ENCODE data around the gene DPEP1.

Gene DPEP1

GRCh38 chr16:89621136-89621697, 7.8 kb downstream of the DPEP1 start:
- no peak for TF ChIP-seq CTCF (IDR thresholded peaks at IDR 0.05)
- H2AFZ ChIP-seq: no peak overlapping the region
- H3K9ac ChIP-seq: no peak overlapping the region
- peaks cover 2% of the 10 kb centered on the region for H3K4me1 ChIP-seq
- no peaks in the 10 kb centered on the region for H3K27me3 ChIP-seq (ENCODE audit: control insufficient read depth, insufficient read depth, low read length)
- no peaks in the 10 kb centered on the region for H3K9me3 ChIP-seq (ENCODE audit: control insufficient read depth, low read length)
- no peak overlapping the region for H3K27ac ChIP-seq
- no peak overlapping the region for H3K4me3 ChIP-seq (ENCODE audit: low read depth, low read length)
- H3K36me3 ChIP-seq (ENCODE audit: control insufficient read depth, insufficient read depth, low read length): no peaks in the 10 kb centered on the region
- H3K79me2 ChIP-seq: no peaks in the 10 kb centered on the region
- H3K4me2 ChIP-seq (ENCODE audit: low read length): no peak overlapping the region

GRCh38 chr16:89621698-89622409, 8.4 kb downstream of the DPEP1 start:
- Histone ChIP-seq H3K4me2 (ENCODE audit: low read length) (no peak overlapping the region), H2AFZ (no peak overlapping the region), H3K27me3 (ENCODE audit: control insufficient read depth, insufficient read depth, low read length) (no peaks in the 10 kb centered on the region), H3K9ac (no peak overlapping the region), H3K9me3 (ENCODE audit: control insufficient read depth, low read length) (no peaks in the 10 kb centered on the region), H3K79me2 (no peaks in the 10 kb centered on the region), H3K36me3 (ENCODE audit: control insufficient read depth, insufficient read depth, low read length) (no peaks in the 10 kb centered on the region), H3K4me1 (peaks cover 2% of the 10 kb centered on the region), H3K27ac (no peak overlapping the region), H3K4me3 (ENCODE audit: low read depth, low read length) (no peak overlapping the region)
- no peak for TF ChIP-seq CTCF (IDR thresholded peaks at IDR 0.05)

GRCh38 chr16:89623511-89624261, 10.2 kb downstream of the DPEP1 start:
- Histone ChIP-seq H3K4me1 (peaks cover 2% of the 10 kb centered on the region), H3K79me2 (no peaks in the 10 kb centered on the region), H3K27me3 (ENCODE audit: control insufficient read depth, insufficient read depth, low read length) (no peaks in the 10 kb centered on the region), H3K4me2 (ENCODE audit: low read length) (no peak overlapping the region), H3K9me3 (ENCODE audit: control insufficient read depth, low read length) (no peaks in the 10 kb centered on the region), H2AFZ (no peak overlapping the region), H3K36me3 (ENCODE audit: control insufficient read depth, insufficient read depth, low read length) (no peaks in the 10 kb centered on the region), H3K9ac (no peak overlapping the region), H3K27ac (no peak overlapping the region), H3K4me3 (ENCODE audit: low read depth, low read length) (no peak overlapping the region)
- no peak for TF ChIP-seq CTCF (IDR thresholded peaks at IDR 0.05)

- no peak overlapping the region for H3K4me2 ChIP-seq (ENCODE audit: low read length)
- peaks cover 2% of the 10 kb centered on the region for H3K4me1 ChIP-seq
- no peak overlapping the region for H3K9ac ChIP-seq
- no peaks in the 10 kb centered on the region for H3K9me3 ChIP-seq (ENCODE audit: control insufficient read depth, low read length)
- no peak for TF ChIP-seq CTCF (IDR thresholded peaks at IDR 0.05)
- no peaks in the 10 kb centered on the region for H3K79me2 ChIP-seq
- no peak overlapping the region for H3K4me3 ChIP-seq (ENCODE audit: low read depth, low read length)
- no peaks in the 10 kb centered on the region for H3K36me3 ChIP-seq (ENCODE audit: control insufficient read depth, insufficient read depth, low read length)
- H3K27ac ChIP-seq: no peak overlapping the region
- no peaks in the 10 kb centered on the region for H3K27me3 ChIP-seq (ENCODE audit: control insufficient read depth, insufficient read depth, low read length)
- H2AFZ ChIP-seq: no peak overlapping the region
These were observed 11.6 kb downstream of the DPEP1 start for GRCh38 chr16:89624777-89625761.

Measured in parathyroid adenoma (tissue), 2 donors.